ENCODE results near the gene AGTRAP. TPM values are rescaled to one million over a fixed set of nuclear protein-coding genes. Genes with fewer than 3 reads are reported as not detected.

The AGTRAP gene
- total RNA-seq, 2 experiments from 2014 or later, result 8.9 to 9.4 TPM

GRCh38 chr1:11719313-11720032 is 16.5 kb upstream of the AGTRAP start:
- Mint-ChIP-seq H3K36me3 (ENCODE audit: low read depth) (no peaks in the 10 kb centered on the region), H3K4me1 (ENCODE audit: low read depth) (peaks cover 11% of the 10 kb centered on the region), H3K9me3 (no peaks in the 10 kb centered on the region), H3K4me3 (peak overlapping the region; percentile 73), H3K27me3 (no peaks in the 10 kb centered on the region), H3K27ac (peak overlapping the region; percentile 91)
- intact Hi-C loops (cut with micrococcal nuclease), result loop anchor here (5.0 kb wide), 1 partner anchor 72 kb away; no protein-coding TSS in a partner anchor
- POLR2A ChIA-PET, result interaction anchor here (0.9 to 2.8 kb wide), 18 partner anchors 11 to 375 kb away, joined by 3 to 14 read pairs (median 4); partner anchors contain the start of genes CLCN6, FBXO6 and MTHFR
- DNase-seq, result peak; percentile 93
- TF ChIP-seq, protein P1, sequence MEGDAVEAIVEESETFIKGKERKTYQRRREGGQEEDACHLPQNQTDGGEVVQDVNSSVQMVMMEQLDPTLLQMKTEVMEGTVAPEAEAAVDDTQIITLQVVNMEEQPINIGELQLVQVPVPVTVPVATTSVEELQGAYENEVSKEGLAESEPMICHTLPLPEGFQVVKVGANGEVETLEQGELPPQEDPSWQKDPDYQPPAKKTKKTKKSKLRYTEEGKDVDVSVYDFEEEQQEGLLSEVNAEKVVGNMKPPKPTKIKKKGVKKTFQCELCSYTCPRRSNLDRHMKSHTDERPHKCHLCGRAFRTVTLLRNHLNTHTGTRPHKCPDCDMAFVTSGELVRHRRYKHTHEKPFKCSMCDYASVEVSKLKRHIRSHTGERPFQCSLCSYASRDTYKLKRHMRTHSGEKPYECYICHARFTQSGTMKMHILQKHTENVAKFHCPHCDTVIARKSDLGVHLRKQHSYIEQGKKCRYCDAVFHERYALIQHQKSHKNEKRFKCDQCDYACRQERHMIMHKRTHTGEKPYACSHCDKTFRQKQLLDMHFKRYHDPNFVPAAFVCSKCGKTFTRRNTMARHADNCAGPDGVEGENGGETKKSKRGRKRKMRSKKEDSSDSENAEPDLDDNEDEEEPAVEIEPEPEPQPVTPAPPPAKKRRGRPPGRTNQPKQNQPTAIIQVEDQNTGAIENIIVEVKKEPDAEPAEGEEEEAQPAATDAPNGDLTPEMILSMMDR (IDR thresholded peaks at IDR 0.05), result peak; percentile 99
- ATAC-seq, result peak; percentile 87
- CTCF ChIA-PET, result interaction anchor here (0.6 to 9.4 kb wide), 29 partner anchors 9 to 683 kb away, joined by 3 to 136 read pairs (median 6); partner anchors contain the start of genes AGTRAP, CLCN6, DISP3 and FBXO2

- ChIA-PET POLR2A (interaction anchor here (0.9 to 2.8 kb wide), 17 partner anchors 11 to 376 kb away, joined by 3 to 14 read pairs (median 4); partner anchors contain the start of genes CLCN6, FBXO6 and MTHFR), CTCF (interaction anchor here (0.6 to 9.4 kb wide), 28 partner anchors 10 to 683 kb away, joined by 3 to 136 read pairs (median 6); partner anchors contain the start of genes AGTRAP, CLCN6, FBXO2 and FBXO44)
- Mint-ChIP-seq H3K4me1 (ENCODE audit: low read depth) (peaks cover 11% of the 10 kb centered on the region), H3K4me3 (peak overlapping the region; percentile 73), H3K36me3 (ENCODE audit: low read depth) (no peaks in the 10 kb centered on the region), H3K9me3 (no peaks in the 10 kb centered on the region), H3K27me3 (no peaks in the 10 kb centered on the region), H3K27ac (peak overlapping the region; percentile 91)
- DNase-seq (no peak), ATAC-seq (no peak)
- TF ChIP-seq, protein P1 (IDR thresholded peaks at IDR 0.05), result no peak
- intact Hi-C loops (cut with micrococcal nuclease), result no loop called here
Measured at GRCh38 chr1:11720033-11720376, 15.9 kb upstream of the AGTRAP start.

DNA sequence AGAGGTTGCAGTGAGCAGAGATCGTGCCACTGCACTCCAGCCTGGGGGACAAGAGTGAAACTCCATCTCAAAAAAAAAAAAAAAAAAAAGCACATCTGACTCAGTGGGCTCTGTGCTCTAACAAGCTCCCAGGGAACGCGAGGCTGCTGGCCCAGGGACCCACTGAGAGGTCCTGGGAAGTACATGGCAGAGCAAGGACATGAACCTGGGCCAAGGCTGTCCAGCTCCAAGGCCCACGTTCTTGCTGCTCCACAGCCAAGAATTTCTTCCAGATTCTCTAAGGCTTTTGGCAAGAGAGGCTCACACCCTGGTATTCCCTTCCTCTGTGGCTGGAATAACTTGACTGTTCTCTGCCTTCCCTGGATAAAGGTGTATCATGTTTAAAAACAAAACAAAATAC is 15.4 kb upstream of the AGTRAP start:
- Mint-ChIP-seq H3K36me3 (ENCODE audit: low read depth) (no peaks in the 10 kb centered on the region), H3K4me3 (no peak overlapping the region), H3K4me1 (ENCODE audit: low read depth) (peaks cover 11% of the 10 kb centered on the region), H3K27me3 (no peaks in the 10 kb centered on the region), H3K9me3 (no peaks in the 10 kb centered on the region), H3K27ac (no peak overlapping the region)
- intact Hi-C loops (cut with micrococcal nuclease), result no loop called here
- ChIA-PET POLR2A (interaction anchor here (0.9 to 2.8 kb wide), 6 partner anchors 10 to 376 kb away, joined by 3 to 14 read pairs (median 8); partner anchors contain the start of gene FBXO6), CTCF (interaction anchor here (1.2 to 9.4 kb wide), 12 partner anchors 10 to 684 kb away, joined by 4 to 136 read pairs (median 10); partner anchors contain the start of genes AGTRAP, FBXO2, FBXO44 and FBXO6)
- ATAC-seq (no peak), DNase-seq (no peak)
- TF ChIP-seq, protein P1 (IDR thresholded peaks at IDR 0.05), result no peak

DNA sequence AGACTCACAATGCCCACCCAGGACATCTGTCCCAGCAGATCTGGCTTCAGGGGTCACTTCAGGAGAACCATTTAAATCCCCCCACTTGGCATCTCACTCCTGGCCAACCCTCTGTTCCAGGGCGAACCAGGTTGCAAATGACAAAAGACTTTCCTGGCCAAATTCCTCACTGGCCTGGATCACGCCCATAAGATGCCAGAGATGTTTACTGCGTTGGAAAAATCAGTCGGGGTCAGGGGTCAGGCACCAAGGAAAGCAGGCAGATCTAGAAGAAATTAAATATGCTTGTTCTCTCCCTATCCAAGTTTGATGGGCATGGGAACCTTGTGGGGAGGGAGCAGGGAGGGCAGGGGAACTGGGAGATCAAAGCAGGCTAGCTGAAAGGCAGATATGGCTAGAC is 14.6 kb upstream of the AGTRAP start:
- Mint-ChIP-seq H3K27ac (no peak overlapping the region), H3K4me3 (no peak overlapping the region), H3K9me3 (no peaks in the 10 kb centered on the region), H3K27me3 (no peaks in the 10 kb centered on the region), H3K4me1 (ENCODE audit: low read depth) (peaks cover 13% of the 10 kb centered on the region), H3K36me3 (ENCODE audit: low read depth) (no peaks in the 10 kb centered on the region)
- ChIA-PET CTCF (interaction anchor here (1.7 to 9.4 kb wide), 4 partner anchors 12 to 69 kb away, joined by 4 to 136 read pairs (median 30); partner anchors contain the start of genes FBXO2, FBXO44 and FBXO6), POLR2A (interaction anchor here (1.1 kb wide), 1 partner anchor 14 kb away, joined by 4 read pairs; no protein-coding TSS in a partner anchor)
- DNase-seq (no peak), ATAC-seq (no peak)
- TF ChIP-seq, protein P1 (IDR thresholded peaks at IDR 0.05), result no peak
- intact Hi-C loops (cut with micrococcal nuclease), result no loop called here

Measured in activated CD8-positive, alpha-beta T cell treated with anti-CD3 and anti-CD28 coated beads for 36 hours (primary cell).